AG09309 (cell line): ENCODE data around the gene MCOLN2.
"Not testable (repeated sequence)": the region's sequence is repeated elsewhere in the genome, so short reads cannot be mapped to it uniquely, and the experiment has no call there.

Source experiments
- DNase-seq: peaks from one replicate; pipeline ENCODE4 v3.0.0-alpha.2; 2010; ENCODE audit warnings: low read depth
- H3K4me3 ChIP-seq: 2 replicates; pipeline ENCODE4 v1.5.1; 2011; ENCODE audit warnings: mild to moderate bottlenecking, low read depth, low read length, moderate library complexity; ENCODE audit not compliant: control insufficient read depth
- TF ChIP-seq, protein P1 (sequence below): IDR thresholded peaks from 2 replicates; pipeline ENCODE4 v1.5.1; 2011; ENCODE audit warnings: mild to moderate bottlenecking, low read depth, low read length, inconsistent platforms; ENCODE audit not compliant: insufficient read depth, control insufficient read depth; ENCODE audit errors: missing control alignments

MCOLN2 gene

DNA sequence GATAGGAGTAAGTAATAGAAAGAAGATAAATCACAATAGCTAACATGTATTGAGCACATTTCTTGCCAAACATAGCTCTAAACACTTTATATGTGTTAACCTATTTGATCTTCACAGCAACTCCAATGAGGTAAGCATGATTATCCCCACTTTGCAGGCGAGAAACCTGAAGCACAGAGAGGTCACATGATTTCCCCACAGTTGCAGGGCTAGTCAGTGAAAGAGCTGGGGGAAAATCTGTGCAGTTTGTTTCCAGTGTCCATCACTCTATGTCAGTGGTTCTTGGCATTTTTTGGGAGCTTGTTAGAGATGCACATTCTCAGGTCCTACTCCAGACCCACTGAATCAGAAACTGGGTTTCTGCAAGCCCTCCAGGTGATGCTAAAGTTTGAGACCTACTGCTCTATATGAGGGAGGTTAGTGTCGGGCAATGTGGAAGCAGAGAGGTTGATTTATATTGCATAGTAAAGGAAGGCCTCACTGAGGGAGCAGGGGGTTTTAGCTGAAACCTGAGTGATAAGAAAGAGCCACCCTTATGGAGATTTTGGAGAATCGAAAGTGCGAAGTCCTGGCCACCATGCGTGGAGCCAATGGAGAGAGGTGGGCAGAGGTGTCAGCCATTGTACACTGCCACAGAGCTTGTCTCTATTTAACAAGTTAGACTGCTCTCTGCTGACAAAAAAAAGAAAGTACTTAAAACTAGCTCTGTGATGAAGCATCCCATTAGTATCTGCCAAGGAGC, 30.5 kb upstream of the MCOLN2 start:
- no peak for DNase-seq
- TF ChIP-seq, protein P1, sequence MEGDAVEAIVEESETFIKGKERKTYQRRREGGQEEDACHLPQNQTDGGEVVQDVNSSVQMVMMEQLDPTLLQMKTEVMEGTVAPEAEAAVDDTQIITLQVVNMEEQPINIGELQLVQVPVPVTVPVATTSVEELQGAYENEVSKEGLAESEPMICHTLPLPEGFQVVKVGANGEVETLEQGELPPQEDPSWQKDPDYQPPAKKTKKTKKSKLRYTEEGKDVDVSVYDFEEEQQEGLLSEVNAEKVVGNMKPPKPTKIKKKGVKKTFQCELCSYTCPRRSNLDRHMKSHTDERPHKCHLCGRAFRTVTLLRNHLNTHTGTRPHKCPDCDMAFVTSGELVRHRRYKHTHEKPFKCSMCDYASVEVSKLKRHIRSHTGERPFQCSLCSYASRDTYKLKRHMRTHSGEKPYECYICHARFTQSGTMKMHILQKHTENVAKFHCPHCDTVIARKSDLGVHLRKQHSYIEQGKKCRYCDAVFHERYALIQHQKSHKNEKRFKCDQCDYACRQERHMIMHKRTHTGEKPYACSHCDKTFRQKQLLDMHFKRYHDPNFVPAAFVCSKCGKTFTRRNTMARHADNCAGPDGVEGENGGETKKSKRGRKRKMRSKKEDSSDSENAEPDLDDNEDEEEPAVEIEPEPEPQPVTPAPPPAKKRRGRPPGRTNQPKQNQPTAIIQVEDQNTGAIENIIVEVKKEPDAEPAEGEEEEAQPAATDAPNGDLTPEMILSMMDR: peak; percentile 26
- no peak overlapping the region for H3K4me3 ChIP-seq

DNA sequence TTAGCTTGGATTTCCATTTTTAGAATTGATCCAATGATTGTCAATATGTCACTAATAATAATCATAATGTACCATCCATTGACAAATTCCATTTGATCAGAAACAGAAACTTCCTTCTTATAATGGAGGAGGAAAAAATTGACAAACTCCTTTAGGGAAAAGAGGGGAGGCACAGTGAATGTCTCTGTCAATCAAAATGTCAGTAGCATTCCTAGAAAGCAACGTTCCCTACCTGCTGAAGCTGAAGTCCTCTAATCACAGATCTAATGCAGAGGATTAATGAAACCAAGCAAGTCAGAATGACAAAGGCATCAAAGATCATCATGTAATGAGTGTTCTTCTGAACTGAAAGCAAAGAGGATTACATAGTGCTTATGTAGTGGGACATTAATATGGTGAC, 29.0 kb upstream of the MCOLN2 start:
- DNase-seq: no peak

DNA sequence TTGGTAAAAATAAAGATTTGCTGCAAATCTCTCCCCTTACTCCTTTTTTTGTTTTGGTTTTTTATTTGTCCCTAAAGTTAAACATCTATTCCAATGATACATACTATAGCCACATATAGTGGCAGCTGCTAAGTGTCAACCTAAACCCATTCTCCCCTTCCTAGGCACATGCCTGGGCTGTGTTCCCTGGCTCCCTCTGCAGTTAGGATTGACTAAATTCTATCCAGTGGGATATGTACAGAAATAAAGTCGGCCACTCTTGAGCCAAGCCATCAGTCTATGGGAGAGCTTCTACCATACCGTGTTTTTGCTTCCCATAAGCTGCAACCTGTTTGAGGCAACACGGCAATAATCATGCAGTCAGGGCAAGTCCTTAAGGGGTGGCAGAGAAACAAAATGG, 27.8 kb upstream of the MCOLN2 start:
- DNase-seq: no peak
- no peak overlapping the region for H3K4me3 ChIP-seq
- TF ChIP-seq, protein P1: no peak

More for the DNA sequence above, 29.0 kb upstream of the MCOLN2 start:
- TF ChIP-seq, protein P1: no peak
- no peak overlapping the region for H3K4me3 ChIP-seq

DNA sequence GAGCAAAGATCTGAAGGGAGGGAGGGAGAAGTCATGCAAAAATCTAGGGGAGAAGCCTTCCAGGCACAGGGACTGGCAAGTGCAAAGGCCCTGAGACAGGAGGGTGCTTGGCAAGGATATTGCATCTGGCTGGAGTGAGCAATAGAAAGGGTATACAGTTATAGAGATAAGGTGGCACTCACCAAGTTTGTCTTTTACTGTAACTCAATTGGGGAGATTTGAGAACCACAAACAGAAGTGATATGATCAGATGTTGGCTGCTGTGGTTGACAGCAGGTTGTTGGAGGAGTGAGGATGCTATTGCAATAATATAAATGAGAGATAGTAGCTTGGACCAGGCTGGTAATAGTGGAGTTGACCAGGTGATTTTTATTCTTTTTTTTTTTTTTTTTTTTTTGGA, 25.8 kb upstream of the MCOLN2 start:
- H3K4me3 ChIP-seq: no peak overlapping the region
- DNase-seq: no peak
- TF ChIP-seq, protein P1: no peak

DNA sequence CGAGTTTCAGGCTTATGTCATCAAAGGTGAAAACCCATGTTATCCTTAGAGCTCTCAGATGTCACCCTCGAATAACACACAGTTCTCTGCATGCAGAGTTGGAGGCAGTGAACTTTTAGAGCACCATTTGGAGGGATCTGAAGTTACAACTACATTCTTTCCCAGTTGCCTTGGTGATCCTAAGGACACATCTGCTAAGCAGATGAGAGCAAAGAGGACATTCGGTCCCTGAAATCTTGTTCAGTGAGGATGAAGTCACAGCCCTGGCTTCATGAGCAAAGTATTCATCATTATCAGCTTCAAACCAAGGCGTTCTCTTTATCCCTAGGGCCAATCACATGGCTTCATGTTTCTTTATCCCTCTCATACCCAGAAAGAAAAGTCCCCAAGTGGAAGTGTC, 23.1 kb upstream of the MCOLN2 start:
- TF ChIP-seq, protein P1: no peak
- H3K4me3 ChIP-seq: no peak overlapping the region
- peak; percentile 39 for DNase-seq

DNA sequence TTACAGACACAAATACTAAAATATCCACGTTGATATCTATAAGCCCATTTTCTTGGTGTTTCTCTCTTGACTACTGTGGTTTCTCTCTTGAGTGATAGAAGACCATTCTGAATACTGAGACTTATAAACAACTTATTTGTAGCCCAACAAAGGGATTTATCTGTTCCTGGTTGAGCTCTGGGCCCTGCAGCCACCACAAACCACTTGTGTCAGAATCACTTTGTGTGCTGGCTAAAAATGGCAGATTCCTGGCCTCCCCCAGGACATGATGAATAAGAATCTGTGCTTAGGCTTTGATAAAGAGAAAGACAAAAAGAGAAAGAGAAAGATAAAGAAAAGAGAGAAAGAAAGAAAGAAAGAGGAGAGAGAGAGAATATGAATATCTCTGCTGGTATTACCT, 18.9 kb upstream of the MCOLN2 start:
- TF ChIP-seq, protein P1: no peak
- no peak overlapping the region for H3K4me3 ChIP-seq
- no peak for DNase-seq

DNA sequence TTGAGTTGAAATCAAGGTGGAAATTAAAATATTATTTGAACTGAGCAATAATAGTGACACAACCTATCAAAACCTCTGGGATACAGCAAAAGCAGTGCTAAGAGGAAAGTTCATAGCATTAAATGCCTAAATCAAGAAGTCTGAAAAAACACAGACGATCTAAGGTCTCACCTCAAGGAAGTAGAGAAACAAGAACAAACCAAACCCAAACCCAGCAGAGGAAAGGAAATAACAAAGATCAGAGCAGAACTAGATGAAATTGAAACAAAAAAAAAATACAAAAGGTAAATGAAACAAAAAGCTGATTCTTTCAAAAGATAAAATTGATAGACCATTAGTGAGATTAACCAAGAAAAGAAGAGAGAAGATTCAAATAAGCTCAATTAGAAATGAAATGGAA, 8.7 kb upstream of the MCOLN2 start:
- H3K4me3 ChIP-seq, DNase-seq: not testable (repeated sequence)
